Measurements from ENCODE around the gene BICRAL. TPM values are rescaled to one million over a fixed set of nuclear protein-coding genes. Genes with fewer than 3 reads are reported as not detected.
"Not testable (repeated sequence)": the region's sequence is repeated elsewhere in the genome, so short reads cannot be mapped to it uniquely, and the experiment has no call there.

The BICRAL gene
- polyA plus RNA-seq, 10 donors: 9.0 to 14.8 (median 11.6) TPM

GRCh38 chr6:42894041-42894828 is 112.4 kb downstream of the BICRAL start:
- not testable (repeated sequence) for DNase-seq

- DNase-seq: no peak
Observed at GRCh38 chr6:42896178-42896719, 114.4 kb downstream of the BICRAL start.

GRCh38 chr6:42898891-42899361 is 117.1 kb downstream of the BICRAL start:
- DNase-seq: peak; percentile 45 to 75 (median 65)

- no peak for DNase-seq
Observed at GRCh38 chr6:42899871-42900270, 118.0 kb downstream of the BICRAL start.

- DNase-seq: peak; percentile 74 to 87 (median 84)
Observed at GRCh38 chr6:42901538-42901957, 119.7 kb downstream of the BICRAL start.

- not testable (repeated sequence) for DNase-seq
Observed at GRCh38 chr6:42902429-42903263, 120.8 kb downstream of the BICRAL start.

GRCh38 chr6:42904467-42904866 is 122.6 kb downstream of the BICRAL start:
- DNase-seq: no peak

GRCh38 chr6:42907336-42907735 is 125.5 kb downstream of the BICRAL start:
- DNase-seq: peak in 1 of 3 donors; percentile 30

- DNase-seq: no peak
Observed at GRCh38 chr6:42909835-42910234, 128.0 kb downstream of the BICRAL start.

GRCh38 chr6:42911171-42912021 is 129.5 kb downstream of the BICRAL start:
- peak in 1 of 3 donors; percentile 44 for DNase-seq

- no peak for DNase-seq
Observed at GRCh38 chr6:42914546-42914945, 132.7 kb downstream of the BICRAL start.

GRCh38 chr6:42915732-42916131 is 133.9 kb downstream of the BICRAL start, which contains the start of gene PTCRA:
Gene PTCRA (plus strand): TSS chr6:42916053. CDS start chr6:42916070, 17 bp downstream.
- no peak for DNase-seq

GRCh38 chr6:42916288-42916687 is 134.4 kb downstream of the BICRAL start:
- no peak for DNase-seq

Other genes starting within 250 kb of the BICRAL start
- 10 to 100 TPM; 13.1 to 22.1 (median 17.2) TPM for gene UBR2, start 218.0 kb upstream of the BICRAL start, polyA plus RNA-seq (ENCODE audit: insufficient read length in 10 of 10)
- 1 to 10 TPM; 2.4 to 6.7 (median 4.3) TPM for gene PRPH2, start 59.5 kb upstream of the BICRAL start, polyA plus RNA-seq (ENCODE audit: insufficient read length in 10 of 10)
- 10 to 100 TPM; 11.3 to 18.4 (median 15.0) TPM for gene TBCC, start 35.9 kb upstream of the BICRAL start, polyA plus RNA-seq (ENCODE audit: insufficient read length in 10 of 10)
- gene RPL7L1, start 97.6 kb downstream of the BICRAL start, polyA plus RNA-seq (ENCODE audit: insufficient read length in 10 of 10): 10 to 100 TPM; 60.0 to 94.2 (median 75.2) TPM
- gene PTCRA, start 134.0 kb downstream of the BICRAL start, polyA plus RNA-seq (ENCODE audit: insufficient read length in 10 of 10): not detected
- gene CNPY3, start 147.4 kb downstream of the BICRAL start, polyA plus RNA-seq (ENCODE audit: insufficient read length in 10 of 10): 10 to 100 TPM; 21.2 to 43.0 (median 28.6) TPM
- gene GNMT, start 178.7 kb downstream of the BICRAL start, polyA plus RNA-seq (ENCODE audit: insufficient read length in 10 of 10): under 1 TPM; 0.16 to 0.92 (median 0.44) TPM
- 10 to 100 TPM in 9 of 10 donors, 1 to 10 TPM in 1; 8.4 to 27.6 (median 16.2) TPM for gene PEX6, start 197.1 kb downstream of the BICRAL start, polyA plus RNA-seq (ENCODE audit: insufficient read length in 10 of 10)
- gene PPP2R5D, start 202.5 kb downstream of the BICRAL start, polyA plus RNA-seq (ENCODE audit: insufficient read length in 10 of 10): 10 to 100 TPM; 39.5 to 50.4 (median 44.8) TPM
- 10 to 100 TPM; 38.5 to 63.2 (median 46.0) TPM for gene MEA1, start 231.9 kb downstream of the BICRAL start, polyA plus RNA-seq (ENCODE audit: insufficient read length in 10 of 10)
- 100 to 1,000 TPM; 157 to 208 (median 190) TPM for gene KLHDC3, start 232.2 kb downstream of the BICRAL start, polyA plus RNA-seq (ENCODE audit: insufficient read length in 10 of 10)
- gene RRP36, start 239.6 kb downstream of the BICRAL start, polyA plus RNA-seq (ENCODE audit: insufficient read length in 10 of 10): 10 to 100 TPM; 40.7 to 51.6 (median 47.2) TPM

Data from muscle of back (tissue), 11 donors.